HG02870 (cell line): ENCODE results near the gene PRSS27.
A peak's percentile ranks its signal among the peaks of the same experiment; 100 is the strongest.

Source experiments
- ATAC-seq: cut with Tn5 transposase; IDR thresholded peaks from one replicate; pipeline ENCODE4 v1.9.1; 2021; ENCODE audit warnings: mild to moderate bottlenecking, moderate library complexity; ENCODE audit not compliant: unreplicated experiment

Gene PRSS27

DNA sequence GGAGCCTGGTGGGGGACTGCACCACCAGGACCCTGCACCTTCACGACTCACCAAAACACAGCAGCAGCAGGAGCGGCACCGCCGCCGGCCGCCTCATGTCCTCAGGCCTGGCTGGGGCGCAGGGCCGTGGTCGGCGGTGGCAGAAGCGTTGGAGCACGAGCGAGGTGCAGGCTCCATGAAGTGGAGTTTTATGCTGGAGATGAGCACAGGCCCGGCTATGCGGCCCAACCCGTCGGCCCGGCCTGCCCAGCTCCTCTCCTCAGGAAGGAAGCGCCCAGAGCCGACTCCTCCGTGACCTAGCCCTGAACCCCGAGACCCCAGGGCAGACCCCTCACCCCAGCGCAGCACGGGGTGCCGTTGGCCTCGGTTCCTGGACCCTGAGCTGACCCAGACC lies at the start of gene PRSS27:
Gene PRSS27, minus strand, starts transcription at position 161 of the 394 bp plus-strand sequence. Its CDS starts 64 bp downstream, at position 97.
- ATAC-seq = no peak

DNA sequence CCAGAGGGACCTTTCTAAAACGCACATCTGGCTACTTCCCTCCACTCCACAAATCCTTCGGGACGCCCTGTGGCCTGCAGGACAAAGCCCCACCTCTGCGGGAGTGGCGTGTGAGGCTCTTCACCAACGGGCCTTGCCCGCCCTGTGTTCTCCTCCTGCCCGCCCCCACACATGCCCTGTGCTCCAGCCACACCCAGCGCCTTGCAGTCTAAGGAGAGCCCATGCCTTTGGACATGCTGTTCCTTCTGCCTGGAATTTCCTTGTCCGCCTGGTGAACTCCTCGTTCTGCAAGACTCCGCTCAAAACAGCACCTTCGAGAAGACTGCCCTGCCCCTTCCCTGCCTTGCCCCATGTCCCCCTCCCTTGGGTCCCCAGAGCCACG lies 49.6 kb upstream of the PRSS27 start:
- ATAC-seq = no peak

DNA sequence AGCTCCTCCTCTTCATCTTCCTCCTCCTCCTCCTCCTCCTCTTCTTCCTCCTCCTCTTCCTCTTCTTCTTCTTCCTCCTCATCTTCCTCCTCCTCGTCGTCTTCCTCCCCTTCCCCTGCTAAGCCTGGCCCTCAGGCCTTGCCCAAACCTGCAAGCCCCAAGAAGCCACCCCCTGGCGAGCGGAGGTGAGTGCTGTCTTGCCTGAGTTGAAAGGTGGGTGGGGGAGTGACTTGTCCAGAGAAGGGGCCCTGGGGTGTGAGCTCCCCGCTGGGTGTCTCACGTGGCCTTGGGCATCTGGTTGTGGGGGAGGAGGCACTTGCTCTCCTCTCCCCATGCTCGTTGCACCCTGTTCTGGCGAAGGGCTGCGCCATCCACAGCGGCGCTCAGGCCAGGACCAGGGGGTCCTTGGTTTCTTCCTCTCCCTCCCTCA lies 49.1 kb upstream of the PRSS27 start:
- ATAC-seq = no peak

DNA sequence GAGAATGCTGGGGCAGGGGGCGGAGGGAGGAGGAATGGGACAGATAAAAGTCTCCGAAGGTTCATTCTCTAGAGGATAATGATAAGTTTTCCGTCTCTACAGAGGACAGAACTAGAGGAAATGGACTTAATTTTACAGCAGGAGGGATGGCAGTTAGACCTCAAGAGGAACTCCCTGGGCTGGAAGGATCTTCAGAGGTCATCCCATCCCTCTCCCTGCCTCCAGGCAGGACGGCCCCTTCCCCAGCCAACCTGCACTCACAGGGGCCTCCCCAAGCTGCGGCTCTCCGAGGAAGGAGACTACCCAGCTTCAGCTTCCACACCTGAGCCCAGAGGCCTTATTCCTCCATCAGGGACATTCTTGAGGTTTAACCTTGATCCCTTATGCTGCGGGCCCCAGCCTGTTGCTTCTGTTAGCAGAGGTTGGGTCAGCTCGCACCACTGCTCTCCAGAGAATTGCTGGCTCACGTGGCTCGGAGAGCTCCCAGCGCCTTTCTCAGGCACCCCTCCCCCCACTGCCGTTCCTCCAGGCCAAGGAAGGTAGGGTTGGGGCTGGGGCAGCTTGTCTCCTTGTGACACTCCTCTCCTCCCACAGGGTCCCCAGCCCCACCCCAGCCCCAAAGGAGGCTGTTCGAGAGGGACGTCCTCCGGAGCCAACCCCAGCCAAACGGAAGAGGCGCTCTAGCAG lies 48.5 kb upstream of the PRSS27 start:
- no peak for ATAC-seq

DNA sequence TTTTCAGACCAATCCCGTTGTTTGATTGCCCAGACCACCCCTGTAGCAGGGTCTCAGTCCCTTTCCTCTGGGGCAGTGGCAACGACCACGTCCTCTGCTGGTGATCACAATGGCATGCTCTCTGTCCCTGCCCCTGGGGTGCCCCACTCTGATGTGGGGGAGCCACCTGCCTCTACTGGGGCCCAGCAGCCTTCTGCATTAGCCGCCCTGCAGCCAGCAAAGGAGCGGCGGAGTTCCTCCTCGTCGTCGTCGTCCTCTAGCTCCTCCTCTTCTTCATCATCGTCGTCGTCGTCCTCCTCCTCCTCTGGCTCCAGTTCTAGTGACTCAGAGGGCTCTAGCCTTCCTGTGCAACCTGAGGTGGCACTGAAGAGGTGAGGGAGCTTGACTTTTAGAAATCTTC lies 47.9 kb upstream of the PRSS27 start:
- no peak for ATAC-seq

DNA sequence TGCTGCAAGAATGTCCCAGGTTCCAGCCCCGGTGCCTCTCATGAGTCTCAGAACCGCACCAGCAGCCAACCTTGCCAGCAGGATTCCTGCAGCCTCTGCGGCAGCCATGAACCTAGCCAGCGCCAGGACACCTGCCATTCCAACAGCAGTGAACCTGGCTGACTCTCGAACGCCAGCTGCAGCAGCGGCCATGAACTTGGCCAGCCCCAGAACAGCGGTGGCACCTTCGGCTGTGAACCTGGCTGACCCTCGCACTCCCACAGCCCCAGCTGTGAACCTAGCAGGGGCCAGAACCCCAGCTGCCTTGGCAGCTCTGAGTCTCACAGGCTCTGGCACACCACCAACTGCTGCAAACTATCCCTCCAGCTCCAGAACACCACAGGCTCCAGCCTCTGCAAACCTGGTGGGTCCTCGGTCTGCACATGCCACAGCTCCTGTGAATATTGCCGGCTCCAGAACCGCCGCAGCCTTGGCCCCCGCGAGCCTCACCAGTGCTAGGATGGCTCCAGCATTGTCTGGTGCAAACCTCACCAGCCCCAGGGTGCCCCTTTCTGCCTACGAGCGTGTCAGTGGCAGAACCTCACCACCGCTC lies 47.2 kb upstream of the PRSS27 start:
- ATAC-seq = no peak

DNA sequence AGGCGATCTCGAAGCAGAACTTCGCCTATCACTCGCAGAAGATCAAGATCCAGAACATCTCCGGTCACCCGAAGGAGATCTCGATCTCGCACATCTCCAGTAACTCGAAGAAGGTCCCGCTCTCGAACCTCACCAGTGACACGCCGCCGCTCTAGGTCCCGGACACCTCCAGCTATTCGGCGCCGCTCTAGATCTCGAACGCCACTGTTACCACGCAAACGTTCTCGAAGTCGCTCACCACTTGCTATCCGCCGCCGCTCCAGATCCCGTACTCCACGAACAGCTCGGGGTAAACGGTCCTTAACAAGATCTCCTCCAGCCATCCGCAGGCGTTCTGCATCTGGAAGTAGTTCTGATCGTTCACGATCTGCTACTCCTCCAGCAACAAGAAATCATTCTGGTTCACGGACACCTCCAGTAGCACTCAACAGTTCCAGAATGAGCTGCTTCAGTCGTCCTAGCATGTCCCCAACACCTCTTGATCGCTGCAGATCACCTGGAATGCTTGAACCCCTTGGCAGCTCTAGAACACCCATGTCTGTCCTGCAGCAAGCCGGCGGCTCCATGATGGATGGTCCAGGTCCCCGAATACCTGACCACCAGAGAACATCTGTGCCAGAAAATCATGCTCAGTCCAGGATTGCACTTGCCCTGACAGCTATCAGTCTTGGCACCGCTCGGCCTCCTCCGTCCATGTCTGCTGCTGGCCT lies 46.6 kb upstream of the PRSS27 start:
- ATAC-seq = no peak

DNA sequence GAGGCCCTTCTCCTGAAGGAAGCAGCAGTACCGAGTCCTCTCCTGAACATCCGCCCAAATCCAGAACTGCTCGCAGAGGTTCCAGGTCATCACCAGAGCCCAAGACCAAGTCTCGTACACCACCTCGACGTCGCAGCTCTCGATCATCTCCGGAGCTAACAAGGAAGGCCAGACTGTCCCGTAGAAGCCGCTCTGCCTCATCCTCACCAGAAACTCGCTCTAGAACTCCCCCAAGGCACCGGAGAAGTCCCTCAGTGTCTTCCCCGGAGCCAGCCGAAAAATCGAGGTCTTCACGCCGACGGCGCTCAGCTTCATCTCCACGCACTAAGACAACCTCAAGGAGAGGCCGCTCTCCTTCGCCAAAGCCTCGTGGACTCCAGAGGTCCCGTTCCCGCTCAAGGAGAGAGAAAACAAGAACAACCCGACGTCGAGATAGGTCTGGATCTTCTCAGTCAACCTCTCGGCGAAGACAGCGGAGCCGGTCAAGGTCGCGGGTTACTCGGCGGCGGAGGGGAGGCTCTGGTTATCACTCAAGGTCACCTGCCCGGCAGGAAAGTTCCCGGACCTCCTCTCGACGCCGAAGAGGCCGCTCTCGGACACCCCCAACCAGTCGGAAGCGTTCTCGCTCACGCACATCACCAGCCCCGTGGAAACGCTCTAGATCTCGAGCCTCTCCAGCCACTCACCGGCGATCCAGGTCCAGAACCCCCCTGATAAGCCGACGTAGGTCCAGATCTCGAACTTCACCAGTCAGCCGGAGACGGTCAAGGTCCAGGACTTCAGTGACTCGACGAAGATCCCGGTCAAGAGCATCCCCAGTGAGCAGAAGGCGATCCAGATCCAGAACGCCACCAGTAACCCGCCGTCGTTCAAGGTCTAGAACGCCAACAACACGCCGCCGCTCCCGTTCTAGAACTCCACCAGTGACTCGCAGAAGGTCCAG lies 45.7 kb upstream of the PRSS27 start:
- no peak for ATAC-seq

DNA sequence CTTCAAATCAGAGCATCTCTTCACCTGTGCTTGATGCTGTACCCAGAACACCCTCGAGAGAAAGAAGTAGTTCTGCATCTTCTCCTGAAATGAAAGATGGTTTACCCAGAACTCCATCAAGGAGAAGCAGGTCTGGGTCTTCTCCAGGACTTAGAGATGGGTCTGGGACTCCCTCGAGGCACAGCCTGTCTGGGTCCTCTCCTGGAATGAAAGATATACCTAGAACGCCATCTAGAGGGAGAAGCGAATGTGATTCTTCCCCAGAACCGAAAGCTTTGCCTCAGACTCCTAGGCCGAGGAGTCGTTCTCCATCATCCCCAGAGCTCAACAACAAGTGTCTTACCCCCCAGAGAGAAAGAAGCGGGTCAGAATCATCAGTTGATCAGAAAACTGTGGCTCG lies 44.7 kb upstream of the PRSS27 start:
- ATAC-seq = no peak

DNA sequence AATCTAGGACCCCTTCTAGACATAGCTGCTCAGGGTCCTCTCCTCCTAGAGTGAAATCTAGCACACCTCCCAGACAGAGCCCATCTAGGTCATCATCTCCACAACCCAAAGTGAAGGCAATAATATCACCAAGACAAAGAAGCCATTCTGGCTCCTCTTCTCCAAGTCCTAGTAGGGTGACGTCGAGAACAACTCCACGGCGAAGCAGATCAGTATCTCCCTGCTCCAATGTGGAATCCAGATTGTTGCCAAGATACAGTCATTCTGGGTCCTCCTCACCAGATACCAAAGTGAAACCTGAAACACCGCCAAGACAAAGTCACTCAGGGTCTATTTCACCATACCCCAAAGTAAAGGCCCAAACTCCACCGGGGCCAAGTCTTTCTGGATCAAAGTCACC lies 43.1 kb upstream of the PRSS27 start:
- ATAC-seq = no peak

DNA sequence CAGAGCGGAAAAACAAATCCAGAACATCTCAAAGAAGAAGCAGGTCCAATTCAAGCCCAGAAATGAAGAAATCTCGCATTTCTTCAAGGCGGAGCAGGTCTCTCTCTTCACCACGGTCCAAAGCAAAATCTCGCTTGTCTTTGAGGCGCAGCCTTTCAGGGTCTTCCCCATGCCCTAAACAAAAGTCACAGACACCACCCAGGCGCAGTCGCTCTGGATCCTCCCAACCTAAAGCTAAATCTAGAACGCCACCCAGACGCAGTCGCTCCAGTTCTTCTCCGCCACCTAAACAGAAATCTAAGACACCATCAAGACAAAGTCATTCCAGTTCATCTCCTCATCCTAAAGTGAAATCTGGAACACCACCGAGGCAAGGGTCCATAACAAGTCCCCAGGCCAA lies 42.7 kb upstream of the PRSS27 start:
- no peak for ATAC-seq

DNA sequence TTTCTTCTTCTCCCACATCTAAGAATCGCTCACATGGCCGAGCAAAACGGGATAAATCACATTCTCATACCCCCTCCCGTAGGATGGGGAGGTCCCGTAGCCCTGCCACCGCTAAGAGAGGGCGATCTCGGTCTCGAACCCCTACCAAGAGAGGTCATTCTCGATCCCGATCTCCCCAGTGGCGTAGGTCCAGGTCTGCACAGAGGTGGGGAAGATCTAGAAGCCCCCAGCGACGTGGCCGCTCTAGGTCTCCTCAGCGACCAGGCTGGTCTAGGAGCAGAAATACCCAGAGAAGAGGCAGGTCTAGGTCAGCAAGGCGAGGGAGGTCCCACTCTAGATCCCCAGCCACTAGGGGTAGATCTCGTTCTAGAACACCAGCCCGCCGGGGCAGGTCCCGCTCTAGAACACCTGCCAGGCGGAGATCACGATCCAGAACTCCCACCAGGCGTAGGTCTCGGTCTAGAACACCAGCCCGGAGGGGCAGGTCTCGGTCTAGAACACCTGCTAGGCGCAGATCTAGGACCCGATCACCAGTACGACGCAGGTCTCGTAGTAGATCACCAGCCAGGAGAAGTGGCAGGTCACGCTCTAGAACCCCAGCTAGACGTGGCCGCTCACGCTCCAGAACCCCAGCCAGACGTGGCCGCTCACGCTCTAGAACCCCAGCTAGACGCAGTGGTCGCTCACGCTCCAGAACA lies 42.0 kb upstream of the PRSS27 start:
- ATAC-seq = no peak

DNA sequence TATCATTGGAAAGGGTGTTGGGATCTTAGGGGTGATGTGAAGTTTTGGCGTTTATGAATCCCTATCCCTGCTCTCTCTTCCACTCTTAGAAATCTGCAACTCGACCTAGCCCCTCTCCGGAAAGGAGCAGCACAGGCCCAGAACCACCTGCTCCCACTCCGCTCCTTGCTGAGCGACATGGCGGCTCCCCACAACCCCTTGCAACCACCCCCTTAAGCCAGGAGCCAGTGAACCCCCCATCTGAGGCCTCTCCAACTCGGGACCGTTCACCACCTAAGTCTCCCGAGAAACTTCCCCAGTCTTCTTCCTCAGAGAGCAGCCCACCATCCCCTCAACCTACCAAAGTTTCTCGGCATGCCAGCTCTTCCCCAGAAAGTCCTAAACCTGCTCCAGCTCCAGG lies 41.4 kb upstream of the PRSS27 start:
- ATAC-seq = no peak

DNA sequence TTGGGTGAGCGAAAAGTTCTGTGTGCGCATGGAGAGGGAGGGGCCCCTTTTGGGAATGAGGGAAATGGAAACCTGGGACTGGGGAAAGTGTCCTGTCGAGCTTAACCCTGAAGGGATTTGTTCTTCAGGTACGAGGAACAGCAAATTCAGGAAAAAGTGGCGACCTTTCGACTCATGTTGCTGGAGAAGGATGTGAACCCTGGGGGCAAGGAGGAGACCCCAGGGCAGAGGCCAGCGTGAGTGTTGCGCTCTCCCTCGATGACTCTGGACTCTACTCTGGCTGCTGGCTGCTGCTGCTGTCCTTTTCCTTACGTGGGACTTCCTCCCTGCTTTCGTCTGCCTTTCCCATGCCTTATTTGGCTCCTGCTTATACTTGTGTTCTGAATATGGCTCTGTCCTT lies 37.3 kb upstream of the PRSS27 start:
- no peak for ATAC-seq

DNA sequence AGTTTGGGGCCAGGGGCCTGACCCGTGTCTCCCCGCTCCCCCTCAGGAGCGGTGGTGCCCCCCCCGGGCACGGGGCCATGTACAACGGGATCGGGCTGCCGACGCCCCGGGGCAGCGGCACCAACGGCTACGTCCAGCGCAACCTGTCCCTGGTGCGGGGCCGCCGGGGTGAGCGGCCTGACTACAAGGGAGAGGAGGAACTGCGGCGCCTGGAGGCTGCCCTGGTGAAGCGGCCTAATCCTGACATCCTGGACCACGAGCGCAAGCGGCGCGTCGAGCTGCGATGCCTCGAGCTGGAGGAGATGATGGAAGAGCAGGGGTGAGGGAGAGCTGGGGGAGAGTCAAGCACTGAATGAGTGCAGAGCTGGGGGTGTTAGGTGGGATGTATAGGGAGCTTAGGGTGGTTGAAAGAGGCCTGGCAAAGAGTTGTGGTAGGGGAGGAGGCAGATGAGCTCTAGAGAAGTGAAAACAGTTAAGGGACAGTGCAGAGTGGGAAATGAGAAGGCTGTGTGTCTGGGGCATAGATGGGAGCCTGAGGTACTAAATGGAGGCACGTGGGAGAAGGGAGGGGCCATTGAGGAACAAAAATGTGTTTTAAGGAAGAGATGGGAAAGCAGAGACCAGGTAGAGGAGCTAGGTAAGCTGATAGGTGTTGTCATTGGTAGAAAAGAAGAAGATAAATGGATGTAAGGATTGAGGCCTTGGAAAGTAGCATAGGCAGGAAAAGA lies 36.4 kb upstream of the PRSS27 start:
- ATAC-seq = no peak

DNA sequence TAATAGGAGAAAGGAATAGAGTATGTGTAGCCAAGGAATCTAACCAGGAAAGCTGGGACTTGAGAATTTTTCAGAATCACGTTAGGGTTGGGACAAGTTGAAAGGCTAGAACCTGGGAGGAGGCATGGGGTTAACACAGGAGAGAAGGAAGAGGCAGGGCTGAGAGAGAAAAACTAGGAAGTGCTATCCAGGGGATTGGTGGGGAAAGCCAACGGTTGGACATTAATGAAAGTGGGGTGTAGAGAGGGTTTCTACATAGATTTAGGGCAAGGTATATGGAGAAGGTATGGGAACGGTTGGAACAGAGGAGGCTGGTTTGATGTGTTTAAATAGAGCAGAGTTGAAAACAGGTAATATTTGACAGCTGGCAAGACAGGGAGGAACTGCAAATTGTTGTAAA lies 35.1 kb upstream of the PRSS27 start:
- no peak for ATAC-seq

DNA sequence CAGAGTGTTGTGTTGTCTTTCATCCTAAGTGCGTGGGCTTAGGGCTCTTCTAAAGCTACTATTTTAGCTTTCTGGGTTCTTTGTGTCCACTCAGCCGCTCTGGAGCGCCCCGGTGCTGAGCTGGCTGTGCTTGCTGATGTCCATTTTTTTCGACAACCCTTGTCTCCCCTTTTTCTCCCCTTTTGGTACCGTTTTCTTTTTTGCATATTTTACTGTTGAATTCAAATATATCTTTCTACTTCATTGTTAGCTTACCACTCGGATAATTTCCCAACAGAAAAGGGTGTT lies 33.7 kb upstream of the PRSS27 start:
- ATAC-seq = no peak

DNA sequence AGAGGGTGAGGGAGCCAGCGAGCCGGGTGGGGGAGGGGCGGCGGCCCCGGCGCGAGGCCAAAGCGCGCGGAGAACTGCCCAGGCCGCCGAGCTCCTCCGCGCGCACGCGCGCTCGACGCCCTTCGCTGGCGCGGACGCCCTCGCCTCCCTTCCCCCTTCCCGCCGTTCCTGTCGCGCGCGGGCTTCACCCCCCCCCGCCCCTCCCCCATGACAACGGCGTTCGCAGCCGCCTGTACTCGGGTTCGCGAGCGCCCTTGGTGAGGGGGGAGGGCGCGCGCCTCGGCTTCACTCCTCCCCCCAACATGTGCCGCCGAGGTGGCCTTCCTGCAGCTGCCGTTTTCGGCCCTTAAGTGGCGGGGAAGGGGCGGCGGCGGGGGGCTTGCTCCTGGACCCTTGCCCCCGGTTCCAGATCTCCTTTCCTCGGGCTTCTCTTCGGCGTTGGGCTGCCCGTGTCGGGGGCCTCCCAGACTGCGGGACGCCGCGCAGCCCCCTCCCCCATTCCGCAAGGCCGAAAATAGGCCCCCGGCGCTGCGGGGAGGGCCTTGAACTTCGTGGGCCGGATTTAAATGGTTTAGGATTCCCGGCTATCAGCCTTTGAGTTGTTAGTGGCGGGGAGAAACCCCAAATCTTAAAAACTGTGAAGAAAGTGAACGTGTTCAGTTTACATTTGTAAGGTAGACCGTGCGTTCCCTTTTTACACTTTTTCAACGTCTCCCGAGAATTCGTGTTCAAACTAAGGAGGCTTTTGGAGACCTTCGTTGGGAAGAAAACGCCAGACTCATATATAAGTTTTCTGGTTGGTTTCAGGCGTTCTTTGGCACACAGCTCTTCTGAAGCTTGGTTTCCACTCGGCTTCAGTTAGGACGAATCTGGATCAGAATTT lies 33.1 kb upstream of the PRSS27 start:
- ATAC-seq = peak; percentile 22
